GM23338 (cell line): ENCODE measurements around the gene MAP3K5. TPM values are rescaled to one million over a fixed set of nuclear protein-coding genes. Genes with fewer than 3 reads are reported as not detected.

Experiments
- ATAC-seq: fragments of 200-7000 bp; cut with Tn5 transposase; 3 replicates; pipeline ENCODE4 v1.9.1; 2020
- DNase-seq: peaks from one replicate; pipeline ENCODE4 v3.0.0-alpha.2; 2015; ENCODE audit warnings: low spot score
- H2AFZ ChIP-seq: fragments of 200-600 bp; sonication (generic); 2 replicates; pipeline ENCODE4 v1.8.0; 2016; ENCODE audit warnings: antibody characterized with exemption, mild to moderate bottlenecking, moderate library complexity
- H3F3A ChIP-seq: fragments of 200-600 bp; sonication (generic); replicated peaks from 2 replicates; pipeline ENCODE4 v1.8.0; 2017; ENCODE audit warnings: antibody characterized with exemption, mixed run types, low read depth
- H3K27ac ChIP-seq: fragments of 200-600 bp; sonication (generic); 2 replicates; pipeline ENCODE4 v1.6.1; 2016; ENCODE audit warnings: low read depth
- H3K27me3 ChIP-seq: fragments of 200-600 bp; sonication (generic); 2 replicates; pipeline ENCODE4 v1.8.0; 2016; ENCODE audit warnings: mild to moderate bottlenecking, mixed run types, moderate library complexity; ENCODE audit not compliant: insufficient read depth
- H3K36me3 ChIP-seq: fragments of 200-600 bp; sonication (generic); 2 replicates; pipeline ENCODE4 v1.8.0; 2016; ENCODE audit warnings: mild to moderate bottlenecking; ENCODE audit not compliant: insufficient read depth
- H3K4me1 ChIP-seq: fragments of 200-600 bp; sonication (generic); 2 replicates; pipeline ENCODE4 v1.8.0; 2016; ENCODE audit warnings: mild to moderate bottlenecking, moderate library complexity; ENCODE audit not compliant: insufficient read depth
- H3K4me2 ChIP-seq: fragments of 200-600 bp; sonication (generic); 2 replicates; pipeline ENCODE4 v1.7.1; 2017; ENCODE audit warnings: mixed run types
- H3K4me3 ChIP-seq: fragments of 200-600 bp; sonication (generic); 2 replicates; pipeline ENCODE4 v1.6.1; 2016; ENCODE audit warnings: mixed run types
- H3K79me2 ChIP-seq: fragments of 200-600 bp; sonication (generic); replicated peaks from 2 replicates; pipeline ENCODE4 v1.8.0; 2017; ENCODE audit warnings: mild to moderate bottlenecking; ENCODE audit not compliant: insufficient read depth
- H3K9me2 ChIP-seq: fragments of 200-600 bp; sonication (generic); 2 replicates; pipeline ENCODE4 v1.8.0; 2017; ENCODE audit not compliant: insufficient read depth
- H4K20me1 ChIP-seq: fragments of 200-600 bp; sonication (generic); replicated peaks from 2 replicates; pipeline ENCODE4 v1.8.0; 2017; ENCODE audit warnings: mild to moderate bottlenecking; ENCODE audit not compliant: insufficient read depth
- H3K27ac Mint-ChIP-seq: 2 replicates; pipeline ENCODE4 v1.8.0; 2020; ENCODE audit warnings: inconsistent platforms, mild to moderate bottlenecking, moderate library complexity, mixed read lengths
- H3K27me3 Mint-ChIP-seq: 3 replicates; pipeline ENCODE4 v1.8.0; 2022; ENCODE audit warnings: low read depth, mild to moderate bottlenecking, moderate library complexity, mixed read lengths, inconsistent platforms; ENCODE audit not compliant: insufficient read depth, poor library complexity
- H3K36me3 Mint-ChIP-seq: 3 replicates; pipeline ENCODE4 v1.8.0; 2021; ENCODE audit warnings: low read depth, mild to moderate bottlenecking, inconsistent platforms, moderate library complexity, mixed read lengths
- H3K4me1 Mint-ChIP-seq: 3 replicates; pipeline ENCODE4 v1.8.0; 2020; ENCODE audit warnings: mild to moderate bottlenecking, inconsistent platforms, mixed read lengths
- H3K4me3 Mint-ChIP-seq: 3 replicates; pipeline ENCODE4 v1.8.0; 2021; ENCODE audit warnings: moderate library complexity, mild to moderate bottlenecking, inconsistent platforms, mixed read lengths
- H3K9me3 Mint-ChIP-seq: 3 replicates; pipeline ENCODE4 v1.8.0; 2020; ENCODE audit warnings: moderate library complexity, mild to moderate bottlenecking, inconsistent platforms, mixed read lengths
- CREB1 ChIP-seq: fragments of 250-450 bp; sonication (Bioruptor Pico); IDR thresholded peaks from 2 replicates; pipeline ENCODE4 v1.5.0; 2020; ENCODE audit warnings: low read depth, mild to moderate bottlenecking, moderate library complexity
- ETS1 ChIP-seq: IDR thresholded peaks from 2 replicates; pipeline ENCODE4 v1.6.1; 2016; ENCODE audit warnings: antibody characterized with exemption
- EZH2 ChIP-seq: fragments of 200-600 bp; sonication (generic); IDR thresholded peaks from one replicate; pipeline ENCODE4 v1.8.0; 2017; ENCODE audit warnings: antibody characterized with exemption, mild to moderate bottlenecking, low read depth; ENCODE audit not compliant: unreplicated experiment
- EZH2phosphoT487 ChIP-seq: fragments of 200-600 bp; sonication (generic); IDR thresholded peaks from one replicate; pipeline ENCODE4 v1.8.1; 2018; ENCODE audit warnings: antibody characterized with exemption; ENCODE audit not compliant: unreplicated experiment
- JUNB ChIP-seq: IDR thresholded peaks from one replicate; pipeline ENCODE4 v1.6.1; 2016; ENCODE audit warnings: antibody characterized with exemption; ENCODE audit not compliant: unreplicated experiment
- NANOG ChIP-seq: IDR thresholded peaks from 2 replicates; pipeline ENCODE4 v1.6.1; 2016; ENCODE audit warnings: antibody characterized with exemption, borderline replicate concordance
- POLR2AphosphoS5 ChIP-seq: IDR thresholded peaks from 2 replicates; pipeline ENCODE4 v1.6.1; 2016; ENCODE audit warnings: antibody characterized with exemption, low read depth
- STAT1 ChIP-seq: IDR thresholded peaks from one replicate; pipeline ENCODE4 v1.6.1; 2016; ENCODE audit warnings: antibody characterized with exemption; ENCODE audit not compliant: unreplicated experiment
- ZNF114 ChIP-seq: fragments of 250-450 bp; sonication (Bioruptor Pico); IDR thresholded peaks from 2 replicates; pipeline ENCODE4 v1.5.0; 2020; ENCODE audit warnings: mild to moderate bottlenecking, moderate library complexity
- ZNF331 ChIP-seq: fragments of 250-450 bp; sonication (Bioruptor Pico); IDR thresholded peaks from 2 replicates; pipeline ENCODE4 v1.5.0; 2020; ENCODE audit warnings: low read depth, mild to moderate bottlenecking, moderate library complexity
- ZNF462 ChIP-seq: fragments of 250-450 bp; sonication (Bioruptor Pico); IDR thresholded peaks from 2 replicates; pipeline ENCODE4 v1.5.0; 2020; ENCODE audit warnings: mild to moderate bottlenecking, moderate library complexity
- polyA plus RNA-seq: library from polyadenylated mRNA; unstranded; fragments of >200 nt; fragmentation: Nextera tagmentation; extraction: Ambion mirVana; gene quantifications from 2 replicates; pipeline ENCODE4 v1.2.1, GENCODE V29; 2016
- total RNA-seq: library from RNA; depleted of rRNA; stranded (reverse); fragments of >200 nt; shearing (Covaris generic); gene quantifications from 2 replicates; pipeline ENCODE4 v1.2.3, GENCODE V29; 2014
- TF ChIP-seq, protein P1 (sequence below): IDR thresholded peaks from one replicate; pipeline ENCODE4 v1.6.1; 2018; ENCODE audit warnings: antibody characterized with exemption; ENCODE audit not compliant: unreplicated experiment
- TF ChIP-seq, protein P2 (sequence below), 2 experiments: fragments of 200-600 bp in 1 of 2; sonication (generic) in 1 of 2; conservative IDR thresholded peaks; 2 replicates each; pipeline versions ENCODE4 v1.5.1 to v1.6.1; 2016 to 2017; ENCODE audit warnings: antibody characterized with exemption in 2 of 2, low read depth in 2 of 2, mild to moderate bottlenecking in 2 of 2, moderate library complexity in 1 of 2

Gene MAP3K5
- total and polyA plus RNA-seq, 2 experiments from 2014 or later = 0.76 to 2.8 TPM

GRCh38 chr6:136510299-136510698 is 282.0 kb downstream of the MAP3K5 start:
- Mint-ChIP-seq H3K4me3 (no peak overlapping the region), H3K9me3 (no peaks in the 10 kb centered on the region), H3K27me3 (no peaks in the 10 kb centered on the region), H3K36me3 (peaks cover 30% of the 10 kb centered on the region), H3K4me1 (peaks cover 31% of the 10 kb centered on the region), H3K27ac (no peak overlapping the region)
- Histone ChIP-seq H3K4me3 (no peak overlapping the region), H3K27ac (no peak overlapping the region), H3K79me2 (peaks cover 93% of the 10 kb centered on the region), H3F3A (no peaks in the 10 kb centered on the region), H3K36me3 (no peaks in the 10 kb centered on the region), H4K20me1 (no peaks in the 10 kb centered on the region; the same call in 1 of the 2 replicates), H3K4me1 (peaks cover 20% of the 10 kb centered on the region), H3K9me2 (no peaks in the 10 kb centered on the region), H2AFZ (no peak overlapping the region), H3K27me3 (no peaks in the 10 kb centered on the region), H3K4me2 (no peak overlapping the region)
- no peak for DNase-seq
- TF ChIP-seq NANOG = no peak
- TF ChIP-seq ZNF462 (CRISPR knock-in tag) = no peak
- TF ChIP-seq STAT1 = no peak
- no peak for TF ChIP-seq POLR2AphosphoS5
- TF ChIP-seq, protein P1, sequence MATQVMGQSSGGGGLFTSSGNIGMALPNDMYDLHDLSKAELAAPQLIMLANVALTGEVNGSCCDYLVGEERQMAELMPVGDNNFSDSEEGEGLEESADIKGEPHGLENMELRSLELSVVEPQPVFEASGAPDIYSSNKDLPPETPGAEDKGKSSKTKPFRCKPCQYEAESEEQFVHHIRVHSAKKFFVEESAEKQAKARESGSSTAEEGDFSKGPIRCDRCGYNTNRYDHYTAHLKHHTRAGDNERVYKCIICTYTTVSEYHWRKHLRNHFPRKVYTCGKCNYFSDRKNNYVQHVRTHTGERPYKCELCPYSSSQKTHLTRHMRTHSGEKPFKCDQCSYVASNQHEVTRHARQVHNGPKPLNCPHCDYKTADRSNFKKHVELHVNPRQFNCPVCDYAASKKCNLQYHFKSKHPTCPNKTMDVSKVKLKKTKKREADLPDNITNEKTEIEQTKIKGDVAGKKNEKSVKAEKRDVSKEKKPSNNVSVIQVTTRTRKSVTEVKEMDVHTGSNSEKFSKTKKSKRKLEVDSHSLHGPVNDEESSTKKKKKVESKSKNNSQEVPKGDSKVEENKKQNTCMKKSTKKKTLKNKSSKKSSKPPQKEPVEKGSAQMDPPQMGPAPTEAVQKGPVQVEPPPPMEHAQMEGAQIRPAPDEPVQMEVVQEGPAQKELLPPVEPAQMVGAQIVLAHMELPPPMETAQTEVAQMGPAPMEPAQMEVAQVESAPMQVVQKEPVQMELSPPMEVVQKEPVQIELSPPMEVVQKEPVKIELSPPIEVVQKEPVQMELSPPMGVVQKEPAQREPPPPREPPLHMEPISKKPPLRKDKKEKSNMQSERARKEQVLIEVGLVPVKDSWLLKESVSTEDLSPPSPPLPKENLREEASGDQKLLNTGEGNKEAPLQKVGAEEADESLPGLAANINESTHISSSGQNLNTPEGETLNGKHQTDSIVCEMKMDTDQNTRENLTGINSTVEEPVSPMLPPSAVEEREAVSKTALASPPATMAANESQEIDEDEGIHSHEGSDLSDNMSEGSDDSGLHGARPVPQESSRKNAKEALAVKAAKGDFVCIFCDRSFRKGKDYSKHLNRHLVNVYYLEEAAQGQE = no peak
- TF ChIP-seq, protein P2, sequence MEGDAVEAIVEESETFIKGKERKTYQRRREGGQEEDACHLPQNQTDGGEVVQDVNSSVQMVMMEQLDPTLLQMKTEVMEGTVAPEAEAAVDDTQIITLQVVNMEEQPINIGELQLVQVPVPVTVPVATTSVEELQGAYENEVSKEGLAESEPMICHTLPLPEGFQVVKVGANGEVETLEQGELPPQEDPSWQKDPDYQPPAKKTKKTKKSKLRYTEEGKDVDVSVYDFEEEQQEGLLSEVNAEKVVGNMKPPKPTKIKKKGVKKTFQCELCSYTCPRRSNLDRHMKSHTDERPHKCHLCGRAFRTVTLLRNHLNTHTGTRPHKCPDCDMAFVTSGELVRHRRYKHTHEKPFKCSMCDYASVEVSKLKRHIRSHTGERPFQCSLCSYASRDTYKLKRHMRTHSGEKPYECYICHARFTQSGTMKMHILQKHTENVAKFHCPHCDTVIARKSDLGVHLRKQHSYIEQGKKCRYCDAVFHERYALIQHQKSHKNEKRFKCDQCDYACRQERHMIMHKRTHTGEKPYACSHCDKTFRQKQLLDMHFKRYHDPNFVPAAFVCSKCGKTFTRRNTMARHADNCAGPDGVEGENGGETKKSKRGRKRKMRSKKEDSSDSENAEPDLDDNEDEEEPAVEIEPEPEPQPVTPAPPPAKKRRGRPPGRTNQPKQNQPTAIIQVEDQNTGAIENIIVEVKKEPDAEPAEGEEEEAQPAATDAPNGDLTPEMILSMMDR (conservative IDR thresholded peaks at IDR 0.05; ENCODE audit: low read depth in 2 of 2) = no peak
- TF ChIP-seq ZNF331 (CRISPR knock-in tag) = no peak
- no peak for TF ChIP-seq JUNB
- TF ChIP-seq EZH2 = no peak
- TF ChIP-seq ETS1 = no peak
- TF ChIP-seq CREB1 = no peak
- no peak for TF ChIP-seq ZNF114 (CRISPR knock-in tag)
- no peak for TF ChIP-seq EZH2phosphoT487
- ATAC-seq = no peak
